GM18511 (cell line): ENCODE measurements around the gene FOXP1.

ENCODE experiments used
- ATAC-seq: cut with Tn5 transposase; IDR thresholded peaks from one replicate; pipeline ENCODE4 v1.9.1; 2021; ENCODE audit warnings: mild to moderate bottlenecking, moderate library complexity; ENCODE audit not compliant: unreplicated experiment

Gene FOXP1

DNA sequence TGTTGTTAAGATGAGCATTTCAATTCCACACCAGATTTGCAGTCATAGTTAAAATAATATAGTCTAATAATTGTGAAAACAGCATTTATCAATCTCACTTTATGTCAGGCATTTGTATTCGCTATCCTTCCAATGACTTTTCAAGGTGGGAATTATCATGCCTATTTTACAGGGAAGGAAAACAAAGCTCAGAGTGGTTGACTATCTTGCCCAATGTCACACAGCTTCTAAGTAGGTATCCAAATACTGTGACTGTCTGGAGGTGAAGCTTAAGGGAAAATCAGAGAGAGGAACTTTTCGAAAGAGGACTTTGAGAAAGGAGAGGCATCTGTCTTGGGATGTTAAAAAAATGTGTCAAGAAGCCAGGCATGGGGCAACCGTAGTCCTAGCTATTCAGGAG is 443.1 kb downstream of the FOXP1 start:
- no peak for ATAC-seq

DNA sequence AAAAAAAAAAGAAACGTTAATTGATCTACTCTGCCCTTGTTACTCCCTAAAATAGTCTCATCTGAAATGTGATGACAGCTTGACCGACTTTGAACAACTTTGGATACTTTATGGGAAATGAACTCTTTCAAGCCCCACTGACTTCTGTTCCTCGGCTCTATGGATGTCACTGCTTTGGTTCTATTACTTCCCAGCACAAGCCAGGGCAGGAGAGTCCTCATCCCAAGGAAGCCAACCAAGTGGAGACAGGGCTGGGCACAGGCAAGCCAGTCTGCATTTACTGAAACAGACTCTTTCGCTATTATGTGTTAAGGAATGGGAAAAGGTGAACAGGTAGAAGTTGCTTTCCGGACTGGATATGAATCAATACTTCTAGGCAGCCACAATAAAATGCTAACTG is 444.0 kb downstream of the FOXP1 start:
- no peak for ATAC-seq

DNA sequence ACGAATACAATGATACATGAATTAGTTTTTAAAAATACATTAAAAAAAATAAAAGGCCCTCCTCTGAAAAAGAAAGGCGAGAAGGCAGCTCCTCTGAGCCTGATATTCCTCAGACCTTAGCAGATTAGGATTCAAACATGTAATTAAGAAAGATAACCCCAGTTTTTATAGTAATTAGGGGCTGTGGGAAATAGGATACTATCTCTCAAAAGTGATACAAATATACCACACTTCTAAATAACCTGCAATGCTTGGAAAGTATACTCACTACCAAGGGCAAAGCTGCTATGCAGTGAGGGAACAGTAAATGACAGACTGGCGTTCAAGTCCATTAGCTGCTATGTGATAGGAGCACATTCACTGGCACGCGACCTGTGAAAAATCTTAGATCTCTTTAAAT is 445.1 kb downstream of the FOXP1 start:
- no peak for ATAC-seq

DNA sequence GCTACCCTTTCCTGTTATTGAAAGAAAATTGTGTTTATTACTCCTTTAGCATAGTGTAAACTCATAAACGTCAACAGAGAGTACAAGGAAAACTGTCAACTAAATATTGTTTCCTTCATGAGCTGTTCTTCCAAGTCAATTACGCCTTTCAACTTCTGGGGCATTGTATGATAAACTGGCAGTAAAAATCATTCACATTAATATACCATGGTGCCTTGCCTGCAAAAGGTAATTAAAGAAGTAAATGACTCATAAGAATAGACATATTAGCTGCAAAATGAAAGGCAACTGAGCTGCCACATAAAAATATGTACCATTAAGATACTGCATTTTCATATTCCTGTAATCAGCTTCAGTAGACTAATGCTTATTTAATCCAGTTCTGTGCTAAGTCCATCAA is 447.3 kb downstream of the FOXP1 start:
- no peak for ATAC-seq

DNA sequence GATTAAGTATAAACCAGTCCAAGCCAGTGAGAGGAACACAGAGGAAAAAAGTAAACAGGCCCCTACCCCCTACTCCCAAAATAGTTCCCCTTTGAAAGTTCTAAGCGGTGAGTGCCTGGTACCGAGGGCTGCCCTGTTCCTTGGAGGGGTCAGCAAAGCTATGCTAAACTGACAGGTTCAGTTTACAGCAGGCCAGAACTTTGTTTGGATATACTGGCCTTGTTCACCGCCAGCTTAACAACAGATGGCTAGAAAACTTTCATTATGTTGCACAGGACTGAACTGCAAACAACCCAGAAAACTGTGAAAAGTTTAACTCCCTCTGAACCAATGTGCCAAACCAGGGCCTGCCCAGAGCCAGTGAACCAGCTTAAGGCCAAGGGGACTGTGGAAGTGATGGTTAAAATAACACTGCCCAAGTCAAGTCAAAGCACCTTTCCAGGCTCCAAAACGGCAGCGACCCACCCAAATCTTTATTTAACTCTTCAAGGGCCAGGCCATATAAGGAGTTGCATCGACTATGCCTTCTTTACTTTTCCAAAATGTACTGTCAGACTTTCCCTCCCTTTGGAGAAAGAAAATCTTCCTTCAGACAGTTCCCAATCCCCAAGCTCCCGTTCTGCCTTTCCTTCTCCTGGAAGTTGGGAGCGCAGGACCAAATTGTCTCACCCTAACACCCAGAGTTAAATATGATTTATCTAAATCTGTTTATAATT is 448.0 kb downstream of the FOXP1 start:
- no peak for ATAC-seq

DNA sequence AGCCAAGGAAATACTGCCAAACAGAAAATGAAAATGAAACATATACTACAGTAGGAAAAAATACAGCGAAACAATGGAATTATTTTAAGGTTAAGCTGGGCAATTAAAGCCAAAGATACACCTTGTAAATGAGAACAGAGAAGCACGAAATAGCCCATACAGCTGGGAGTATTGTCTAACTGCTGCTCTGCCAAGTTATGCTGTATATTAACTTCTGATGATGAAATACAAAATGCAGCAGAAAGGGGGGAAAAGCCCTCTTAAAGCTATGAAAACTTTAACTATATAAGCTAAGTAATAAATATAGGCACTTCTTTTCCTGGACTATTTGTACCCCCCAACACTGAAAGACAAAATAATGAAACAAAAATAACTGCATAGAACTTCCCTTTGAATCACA is 449.0 kb downstream of the FOXP1 start:
- no peak for ATAC-seq

DNA sequence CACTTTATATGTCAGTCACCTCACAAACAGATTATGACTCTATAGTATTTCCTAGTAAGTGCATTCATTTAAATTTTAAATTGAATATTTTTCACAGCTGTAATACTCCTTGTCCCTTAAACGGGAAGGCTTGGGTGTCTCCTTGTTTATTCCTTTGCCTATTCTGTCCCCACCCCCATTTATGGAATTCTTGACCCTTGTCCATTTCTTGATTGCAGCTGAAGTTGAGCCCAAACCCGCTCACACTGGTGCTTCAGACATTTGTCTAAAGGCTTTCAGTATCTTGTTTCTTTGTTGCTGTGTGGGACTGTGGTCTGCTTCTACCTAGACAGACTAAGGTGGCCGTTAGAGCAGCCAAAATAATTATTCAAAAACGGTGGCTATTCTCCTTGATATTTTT is 449.7 kb downstream of the FOXP1 start:
- ATAC-seq: no peak

DNA sequence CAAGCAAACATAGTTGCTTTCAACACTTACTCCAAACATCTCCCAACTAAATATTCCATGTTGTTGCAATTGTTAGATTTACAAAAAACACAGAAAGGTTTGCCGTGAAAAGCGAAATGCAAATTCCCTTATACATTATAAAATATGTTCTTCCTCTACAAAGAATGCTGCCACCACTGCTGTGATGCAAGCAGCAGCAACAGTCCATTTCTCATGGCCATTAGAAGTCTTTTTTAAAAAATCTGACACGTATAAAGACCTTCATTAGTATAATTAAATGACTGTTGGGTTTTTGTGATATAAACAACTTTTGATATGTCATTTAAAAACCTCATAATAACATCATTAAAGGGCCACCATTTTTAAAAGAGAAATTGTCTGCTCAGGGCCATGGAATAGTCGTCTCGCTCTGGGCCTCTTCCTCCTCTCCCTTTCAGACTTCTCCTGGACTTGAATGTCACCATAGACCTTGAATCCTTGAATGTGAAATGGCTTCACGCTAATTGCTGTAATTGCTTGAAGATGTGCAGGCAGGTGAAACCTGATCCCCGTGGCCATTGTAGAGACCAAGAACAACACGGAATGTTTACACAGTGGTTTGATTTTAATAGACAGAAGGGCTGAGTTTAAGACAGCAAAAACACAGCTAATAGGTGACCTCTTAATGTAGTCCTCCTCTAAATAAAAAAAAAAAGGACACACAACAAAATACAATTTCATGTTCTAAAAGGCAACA is 450.4 kb downstream of the FOXP1 start:
- no peak for ATAC-seq

DNA sequence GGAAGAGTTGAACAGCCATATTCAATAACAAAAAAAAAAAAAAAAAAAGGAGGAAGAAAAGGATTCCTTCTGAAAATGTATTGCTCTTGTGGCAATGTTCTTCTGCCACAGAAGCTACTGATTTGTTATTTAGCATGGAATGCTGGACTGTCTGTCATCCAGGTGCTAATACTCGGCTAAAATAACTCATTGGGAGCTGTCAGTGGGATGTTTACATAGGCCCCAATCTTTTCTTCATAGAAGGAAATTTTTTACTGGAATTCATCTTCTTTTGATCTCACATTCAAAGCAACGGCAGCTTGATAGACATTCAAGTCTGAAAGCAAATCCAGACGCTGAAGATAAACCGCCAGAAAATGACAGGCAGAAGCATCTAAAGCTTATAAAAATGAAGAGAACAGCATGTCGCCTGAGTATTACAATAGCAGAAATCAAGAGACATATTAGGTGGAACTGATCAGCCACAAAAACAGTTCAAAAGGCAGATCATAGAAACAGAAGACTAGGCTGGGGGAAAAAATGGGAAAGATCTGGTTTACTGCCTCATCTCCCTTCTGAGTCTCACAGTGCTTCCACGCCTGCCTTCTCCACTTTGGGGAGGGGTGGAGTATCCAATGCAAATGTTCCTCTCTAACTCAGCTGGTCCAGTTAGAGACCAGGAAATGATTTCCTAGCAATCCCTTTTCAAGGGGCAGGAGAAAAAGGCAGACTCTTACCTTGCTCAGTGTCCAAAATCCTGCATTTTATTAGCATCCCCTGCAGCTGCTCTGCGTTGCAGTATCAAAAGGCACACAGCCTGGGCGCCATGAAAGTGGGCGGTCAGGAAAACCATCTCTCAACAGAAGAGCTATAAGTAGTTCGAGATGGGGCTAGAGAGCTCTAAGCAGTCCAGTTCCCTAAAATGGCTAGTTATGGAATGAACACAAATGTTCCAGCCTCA is 451.9 kb downstream of the FOXP1 start:
- ATAC-seq: no peak

DNA sequence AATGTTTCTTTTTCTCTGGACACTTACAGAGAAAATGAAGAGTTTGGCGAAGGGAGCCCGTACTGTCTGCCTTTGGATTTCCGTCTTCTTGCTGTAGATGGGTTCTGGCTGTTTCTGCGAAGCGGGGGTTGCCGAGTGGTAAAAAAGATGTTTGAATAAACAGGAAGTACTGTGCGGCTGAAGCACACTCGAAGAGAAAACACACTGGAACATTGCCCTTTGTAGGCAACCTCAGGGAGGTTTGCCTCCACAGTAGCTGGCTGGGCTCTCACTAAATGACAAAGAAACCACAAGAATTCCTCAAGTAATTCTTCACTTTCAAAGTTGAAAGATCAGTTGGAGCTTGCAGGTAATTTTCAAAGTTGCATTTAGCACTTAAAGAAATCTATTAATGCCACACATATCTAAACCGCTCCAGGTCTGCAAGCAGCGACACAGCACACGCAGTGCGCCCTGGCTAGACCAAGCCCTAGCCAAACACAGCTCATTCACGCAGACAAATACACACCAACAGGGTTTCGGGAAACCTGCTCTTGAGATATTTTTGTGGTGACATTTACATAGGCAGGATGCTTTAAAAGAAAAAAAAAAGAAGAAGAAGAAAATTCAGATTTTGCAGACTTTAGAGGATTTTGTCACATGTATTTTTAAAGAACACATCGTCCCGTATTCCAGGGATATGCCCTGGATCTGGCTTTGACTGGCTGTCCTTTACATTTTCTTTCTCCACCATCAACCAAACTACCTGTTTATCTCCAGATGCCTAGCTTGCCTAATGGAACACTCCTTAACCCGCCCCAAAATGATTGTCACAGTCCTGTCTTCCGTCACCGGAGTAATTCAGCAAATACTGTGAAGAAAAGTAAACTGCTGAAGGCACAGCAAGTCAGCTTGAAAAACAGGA is 452.8 kb downstream of the FOXP1 start:
- ATAC-seq: peak; percentile 80

DNA sequence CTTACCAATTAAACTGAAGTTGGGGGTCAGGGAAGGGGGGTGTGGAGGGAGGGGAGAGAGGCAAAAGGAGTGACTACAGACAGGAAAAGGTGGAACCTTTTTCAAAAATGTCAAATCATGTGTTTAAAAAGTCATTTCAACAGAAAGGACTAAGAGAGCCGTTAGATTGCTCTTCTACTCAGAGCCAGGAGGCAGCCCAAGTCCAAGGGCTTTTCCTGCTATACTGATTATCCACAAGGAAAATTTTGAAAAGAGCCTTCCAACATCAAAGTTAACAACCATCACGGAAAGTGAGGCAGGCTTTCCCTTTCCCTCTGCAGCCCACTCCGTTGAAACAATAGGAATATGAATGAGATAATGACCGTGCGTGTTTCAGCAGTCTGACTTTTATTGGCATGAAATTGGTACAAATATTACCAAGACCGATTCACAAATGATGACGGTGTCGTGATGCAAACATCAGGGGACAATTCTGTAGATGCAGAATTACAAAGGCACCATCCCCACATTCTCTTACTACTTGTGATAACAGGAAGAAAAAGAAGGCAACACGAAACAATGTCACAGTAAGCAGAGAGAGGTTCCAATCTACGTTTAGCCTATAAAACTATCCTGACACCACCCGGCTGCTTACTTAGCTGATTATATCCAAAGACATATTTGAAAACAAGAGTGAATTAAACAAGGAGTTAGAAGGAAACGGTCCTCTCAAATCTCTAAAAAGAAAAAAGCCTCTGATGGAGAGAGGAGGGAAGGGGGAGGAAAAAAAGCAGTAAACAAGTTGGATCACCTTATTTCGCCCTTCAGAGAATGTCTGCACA is 453.7 kb downstream of the FOXP1 start:
- ATAC-seq: no peak

DNA sequence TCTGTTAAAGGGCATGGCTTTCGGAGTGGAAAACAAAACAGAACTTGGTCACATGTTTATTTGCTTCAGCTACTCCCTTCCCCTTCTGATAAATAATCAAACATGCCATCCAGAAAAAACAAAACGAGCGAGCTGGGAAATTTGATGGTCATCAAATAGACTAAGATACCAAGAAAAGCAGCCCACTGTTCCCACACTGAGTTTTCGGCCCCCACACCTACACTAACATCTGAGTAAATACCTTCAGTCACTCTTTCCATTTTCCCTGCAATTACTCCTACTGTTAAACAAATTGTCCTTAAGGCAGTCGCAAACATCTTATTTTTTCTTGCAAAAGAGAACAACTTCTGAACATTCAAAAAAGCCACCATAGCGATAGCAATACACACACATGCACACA is 454.6 kb downstream of the FOXP1 start:
- ATAC-seq: no peak

DNA sequence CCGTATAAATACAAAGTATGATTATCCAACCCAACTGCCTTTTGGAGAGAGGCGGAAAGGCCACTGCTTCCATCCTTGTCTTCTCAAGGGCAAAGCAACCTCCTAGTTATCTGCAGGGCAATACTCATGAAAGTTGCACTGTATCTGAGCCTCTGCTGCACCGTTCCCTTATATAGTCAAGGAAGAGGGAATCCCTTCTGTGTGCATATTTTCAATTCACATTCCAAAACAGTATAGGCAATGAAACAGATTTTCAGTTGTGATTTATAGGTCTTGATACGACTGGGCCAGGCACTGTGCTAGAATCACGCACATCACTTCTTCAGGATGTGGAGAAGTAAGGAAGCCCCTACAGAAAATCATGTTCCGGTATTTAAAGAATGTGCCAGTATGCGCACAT is 455.7 kb downstream of the FOXP1 start:
- ATAC-seq: no peak

DNA sequence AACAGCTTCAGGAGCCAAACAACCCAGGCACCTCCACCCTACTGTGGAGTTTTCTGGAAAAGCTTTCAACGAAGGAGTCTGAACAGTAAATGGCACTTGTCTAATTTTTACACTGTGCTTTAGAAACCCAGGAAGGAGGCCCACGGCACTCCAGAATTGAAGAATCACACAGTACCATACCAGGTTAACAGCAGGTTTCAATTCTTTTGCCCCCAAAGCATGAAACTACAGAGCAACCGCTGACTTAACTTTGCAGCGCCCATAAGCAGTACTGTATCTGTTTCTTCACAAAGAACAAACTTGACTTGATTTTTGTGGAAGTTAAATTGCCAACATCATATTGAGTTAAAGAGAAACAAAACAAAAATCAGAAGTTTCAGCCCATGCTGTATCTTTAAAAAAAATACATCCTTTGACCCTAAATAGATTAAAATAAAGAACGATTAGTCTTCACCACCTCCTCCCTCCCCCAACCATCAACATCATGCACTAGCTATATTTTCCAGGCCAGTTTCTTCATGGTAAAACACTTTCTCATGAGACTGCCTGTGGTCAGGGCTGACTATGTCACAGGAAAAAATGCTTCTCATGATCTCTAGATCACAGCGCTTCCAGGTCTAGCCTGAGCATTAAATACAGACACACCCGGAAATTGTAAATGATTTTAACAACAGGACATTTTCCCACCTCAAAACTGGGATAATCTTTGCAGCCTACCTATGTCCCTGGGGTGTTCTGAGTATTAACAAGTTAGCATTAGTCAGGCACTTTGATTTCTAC is 456.3 kb downstream of the FOXP1 start:
- ATAC-seq: no peak

DNA sequence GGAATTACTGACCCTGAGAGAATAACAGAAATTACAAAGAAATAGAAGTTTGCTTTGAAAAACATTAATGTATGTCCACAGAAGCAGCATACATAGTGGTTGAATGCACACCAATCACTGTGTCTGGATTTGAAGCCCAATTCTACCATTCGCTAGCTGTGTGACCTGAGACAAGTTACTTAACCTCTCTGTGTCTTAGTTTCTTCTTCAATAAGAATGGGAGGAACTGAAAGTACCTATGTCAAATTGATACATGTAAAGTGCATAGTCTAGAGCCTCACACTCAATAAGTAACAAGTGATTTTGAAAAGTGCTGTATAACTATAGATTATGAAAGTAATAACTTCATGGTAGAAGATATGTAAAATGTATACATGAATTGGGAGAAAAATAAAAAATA is 457.8 kb downstream of the FOXP1 start:
- ATAC-seq: no peak

DNA sequence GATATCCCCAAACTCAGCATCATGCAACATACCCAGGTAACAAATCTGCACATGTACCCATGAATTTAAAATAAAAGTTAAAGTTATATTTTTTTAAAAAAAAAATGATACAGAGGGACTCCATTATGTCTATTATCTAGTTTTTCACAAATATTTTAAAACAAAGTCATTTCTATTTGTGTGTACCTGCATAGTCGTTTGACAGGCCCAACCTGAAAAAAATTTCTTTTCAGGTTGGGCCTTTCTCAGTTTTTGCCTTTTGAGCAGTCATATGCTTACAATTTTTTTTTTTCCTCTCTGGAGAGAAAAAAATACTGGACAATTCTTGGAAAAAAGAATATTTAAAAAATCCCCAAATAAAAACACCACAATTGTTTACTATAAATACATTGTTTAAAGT is 459.5 kb downstream of the FOXP1 start:
- no peak for ATAC-seq

DNA sequence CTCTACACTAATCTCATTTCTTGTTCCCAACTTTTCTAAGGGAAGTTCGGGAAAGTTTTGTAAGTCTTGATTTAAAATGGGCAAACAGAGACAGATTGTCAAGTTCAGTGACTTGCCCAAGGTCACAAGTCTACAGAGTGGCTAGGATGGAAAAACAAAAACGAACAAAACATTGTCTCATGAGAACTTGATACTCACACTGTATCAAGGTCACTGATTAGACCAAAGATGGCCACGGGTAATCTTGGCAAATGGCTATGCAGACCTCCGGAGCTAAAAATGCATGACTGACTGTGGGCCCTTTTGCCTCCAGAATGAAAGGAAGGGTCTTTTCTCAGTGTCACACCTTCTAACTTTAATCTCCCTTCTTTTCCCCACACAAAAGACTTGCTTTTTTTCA is 460.9 kb downstream of the FOXP1 start:
- ATAC-seq: no peak

DNA sequence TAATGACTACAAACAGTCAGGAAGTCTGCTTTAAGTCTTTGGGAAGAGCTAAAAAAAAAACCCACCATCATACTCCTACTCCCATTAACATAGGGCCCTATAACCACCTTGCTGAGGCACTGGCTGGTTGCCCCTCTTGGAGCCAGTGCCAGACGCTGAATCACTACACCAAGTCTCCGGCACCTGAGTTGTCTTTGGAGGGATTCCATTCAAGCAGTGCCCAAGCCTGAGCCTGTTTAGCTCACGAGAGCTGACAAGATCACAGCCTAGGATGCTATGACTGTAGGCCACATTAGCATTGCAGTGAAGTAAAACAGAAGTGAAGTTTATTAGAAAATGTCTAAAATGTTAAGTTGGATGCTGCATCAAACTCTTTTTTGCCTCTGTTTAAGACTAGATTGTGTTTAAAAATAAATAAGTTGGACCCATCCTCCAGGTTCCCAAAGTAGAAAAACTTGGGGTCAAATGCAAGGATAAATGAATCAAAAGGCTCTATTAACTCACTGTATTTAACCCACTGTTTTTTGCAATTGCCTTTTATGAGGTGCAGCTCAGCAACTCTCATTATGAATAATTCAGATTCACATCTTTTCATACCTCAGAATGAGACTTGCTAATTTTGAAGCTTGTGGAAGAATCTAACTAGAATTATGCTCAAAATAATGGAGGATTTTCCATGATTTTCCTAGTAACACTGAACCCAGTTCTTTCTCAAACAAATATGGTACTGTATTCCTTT is 461.9 kb downstream of the FOXP1 start:
- ATAC-seq: no peak
